ENCODE measurements around the gene KDELR3.

The KDELR3 gene

DNA sequence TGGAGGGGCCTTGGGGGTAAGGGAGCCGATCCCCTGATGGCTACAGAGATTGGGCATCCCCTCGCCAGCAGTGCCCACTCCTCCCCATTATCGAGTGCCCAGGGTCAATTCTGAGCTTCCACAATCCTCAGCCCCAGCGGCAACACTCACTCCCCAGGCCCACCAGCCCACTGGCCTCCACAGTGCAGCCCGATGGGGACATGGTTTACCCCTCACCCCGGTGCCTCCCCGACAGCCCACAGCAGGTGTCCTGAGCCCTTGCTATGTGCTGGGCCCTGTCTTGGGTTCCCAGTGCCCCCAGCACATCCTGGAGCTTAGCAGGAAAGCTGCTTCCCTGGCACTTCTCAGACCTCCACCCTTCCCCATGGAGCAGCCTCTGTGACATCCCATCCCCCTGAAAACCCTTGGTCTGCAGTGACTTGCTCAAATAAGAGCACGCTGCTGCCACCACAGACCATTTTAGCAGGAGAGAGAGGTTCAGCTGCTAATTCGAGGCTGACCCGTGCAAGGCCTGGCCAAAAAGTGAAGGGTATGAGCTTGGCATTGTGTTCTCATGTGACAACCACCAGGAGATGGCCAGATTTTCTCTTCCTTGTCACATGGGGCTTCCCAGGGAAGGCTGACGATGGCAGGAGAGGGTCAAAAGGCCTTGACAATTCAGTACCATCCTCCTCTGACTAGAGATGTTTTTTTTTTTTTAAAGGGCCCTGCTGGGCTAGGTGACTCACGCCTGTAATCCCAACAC is 36.5 kb upstream of the KDELR3 start:
- no peak for TF ChIP-seq POLR2AphosphoS5 (IDR thresholded peaks at IDR 0.05; ENCODE audit: low read depth, low read length)

DNA sequence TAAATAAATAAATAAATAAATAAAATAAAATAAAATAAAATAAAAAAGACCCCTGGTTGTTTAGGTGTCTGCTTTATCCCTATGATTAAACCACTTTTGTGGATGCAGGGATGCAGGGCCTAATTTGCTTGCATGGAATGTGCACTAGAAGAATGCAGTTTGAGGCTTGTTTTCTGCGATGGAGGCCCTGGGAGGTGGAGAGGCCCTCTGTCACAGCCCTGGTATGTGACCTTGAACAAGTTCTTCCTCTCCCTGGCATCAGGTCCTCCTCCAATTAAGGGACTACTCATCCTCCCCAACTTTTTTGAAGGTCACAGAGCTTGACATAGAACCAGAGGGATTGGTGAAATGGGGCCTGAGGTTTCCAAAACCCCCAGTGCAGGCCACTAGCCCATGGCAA is 35.6 kb upstream of the KDELR3 start:
- no peak for TF ChIP-seq POLR2AphosphoS5 (IDR thresholded peaks at IDR 0.05; ENCODE audit: low read depth, low read length)
- TF ChIP-seq FOXP2 (optimal IDR thresholded peaks at IDR 0.05; ENCODE audit: borderline replicate concordance, extremely low read depth, extremely low read length, insufficient read depth) = no peak

DNA sequence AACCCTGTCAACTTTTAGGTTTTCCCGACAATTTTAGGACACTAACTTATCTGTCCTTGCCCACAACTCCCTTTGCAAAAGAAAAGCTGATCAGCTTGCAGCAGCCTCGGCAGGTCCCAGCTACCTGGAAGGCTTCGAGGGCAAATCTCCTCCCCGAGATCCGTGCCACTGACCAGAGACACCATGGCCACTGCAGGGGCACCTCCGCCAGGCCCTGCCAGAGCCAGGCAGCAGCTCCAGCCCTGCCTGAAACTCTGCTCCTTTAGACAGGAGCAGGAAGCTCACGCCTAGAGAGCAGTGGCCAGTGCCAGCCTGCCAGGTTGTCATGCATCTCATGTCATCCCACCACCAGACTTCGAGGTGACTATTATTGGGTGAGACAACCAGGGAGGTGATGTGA is 34.0 kb upstream of the KDELR3 start:
- no peak for TF ChIP-seq POLR2AphosphoS5 (IDR thresholded peaks at IDR 0.05; ENCODE audit: low read depth, low read length)
- TF ChIP-seq FOXP2 (optimal IDR thresholded peaks at IDR 0.05; ENCODE audit: borderline replicate concordance, extremely low read depth, extremely low read length, insufficient read depth) = no peak

DNA sequence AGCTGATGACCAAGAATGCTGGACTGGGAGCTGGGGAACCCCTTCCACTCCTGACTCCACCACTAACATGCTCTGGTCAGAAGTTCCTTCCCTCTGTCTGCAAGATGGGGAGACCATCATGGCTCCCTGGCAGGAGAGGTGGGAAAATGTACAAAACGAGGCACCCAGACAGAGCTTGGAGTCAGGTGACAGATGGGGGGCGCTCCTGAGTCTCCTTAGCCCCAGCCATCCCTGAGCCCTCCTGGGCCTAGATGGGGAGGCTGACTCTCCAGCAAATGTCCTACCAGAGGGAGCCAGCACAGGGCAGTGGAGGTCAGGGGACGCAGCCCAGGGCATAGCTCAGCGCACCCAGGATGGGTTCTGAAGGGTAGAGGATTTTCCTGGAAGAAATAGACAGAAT is 32.9 kb upstream of the KDELR3 start:
- no peak for TF ChIP-seq SIN3A (IDR thresholded peaks at IDR 0.05; ENCODE audit: borderline replicate concordance, insufficient read depth, low read length)
- no peak for TF ChIP-seq TAF1 (IDR thresholded peaks at IDR 0.05; ENCODE audit: borderline replicate concordance, insufficient read depth, low read length)
- no peak for TF ChIP-seq POLR2AphosphoS5 (IDR thresholded peaks at IDR 0.05; ENCODE audit: low read depth, low read length)
- TF ChIP-seq FOXP2 (optimal IDR thresholded peaks at IDR 0.05; ENCODE audit: borderline replicate concordance, extremely low read depth, extremely low read length, insufficient read depth) = no peak
- TF ChIP-seq, protein P1, sequence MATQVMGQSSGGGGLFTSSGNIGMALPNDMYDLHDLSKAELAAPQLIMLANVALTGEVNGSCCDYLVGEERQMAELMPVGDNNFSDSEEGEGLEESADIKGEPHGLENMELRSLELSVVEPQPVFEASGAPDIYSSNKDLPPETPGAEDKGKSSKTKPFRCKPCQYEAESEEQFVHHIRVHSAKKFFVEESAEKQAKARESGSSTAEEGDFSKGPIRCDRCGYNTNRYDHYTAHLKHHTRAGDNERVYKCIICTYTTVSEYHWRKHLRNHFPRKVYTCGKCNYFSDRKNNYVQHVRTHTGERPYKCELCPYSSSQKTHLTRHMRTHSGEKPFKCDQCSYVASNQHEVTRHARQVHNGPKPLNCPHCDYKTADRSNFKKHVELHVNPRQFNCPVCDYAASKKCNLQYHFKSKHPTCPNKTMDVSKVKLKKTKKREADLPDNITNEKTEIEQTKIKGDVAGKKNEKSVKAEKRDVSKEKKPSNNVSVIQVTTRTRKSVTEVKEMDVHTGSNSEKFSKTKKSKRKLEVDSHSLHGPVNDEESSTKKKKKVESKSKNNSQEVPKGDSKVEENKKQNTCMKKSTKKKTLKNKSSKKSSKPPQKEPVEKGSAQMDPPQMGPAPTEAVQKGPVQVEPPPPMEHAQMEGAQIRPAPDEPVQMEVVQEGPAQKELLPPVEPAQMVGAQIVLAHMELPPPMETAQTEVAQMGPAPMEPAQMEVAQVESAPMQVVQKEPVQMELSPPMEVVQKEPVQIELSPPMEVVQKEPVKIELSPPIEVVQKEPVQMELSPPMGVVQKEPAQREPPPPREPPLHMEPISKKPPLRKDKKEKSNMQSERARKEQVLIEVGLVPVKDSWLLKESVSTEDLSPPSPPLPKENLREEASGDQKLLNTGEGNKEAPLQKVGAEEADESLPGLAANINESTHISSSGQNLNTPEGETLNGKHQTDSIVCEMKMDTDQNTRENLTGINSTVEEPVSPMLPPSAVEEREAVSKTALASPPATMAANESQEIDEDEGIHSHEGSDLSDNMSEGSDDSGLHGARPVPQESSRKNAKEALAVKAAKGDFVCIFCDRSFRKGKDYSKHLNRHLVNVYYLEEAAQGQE (IDR thresholded peaks at IDR 0.05; ENCODE audit: insufficient read depth in 1 of 2, low read depth in 2 of 2, low read length in 2 of 2) = no peak

DNA sequence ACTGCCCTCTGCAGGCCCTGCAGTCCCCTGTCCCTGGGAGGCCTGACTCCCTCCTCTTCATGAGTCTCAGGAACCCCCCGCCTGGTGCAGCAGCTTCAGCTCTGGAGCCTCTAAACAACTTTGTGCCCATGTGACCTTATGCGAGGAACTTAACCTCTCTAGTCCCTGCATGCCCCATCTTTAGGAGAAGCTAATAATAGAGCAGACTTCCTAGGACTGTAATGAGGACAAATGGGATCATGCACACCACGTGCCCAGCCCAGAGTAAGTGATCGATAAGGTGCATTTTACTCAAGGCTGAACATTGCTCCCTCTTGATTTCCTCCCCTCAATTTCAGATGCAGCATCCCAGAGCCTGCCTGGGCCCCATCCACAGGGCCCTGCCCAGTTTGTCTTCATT is 31.9 kb upstream of the KDELR3 start:
- no peak for TF ChIP-seq TAF1 (IDR thresholded peaks at IDR 0.05; ENCODE audit: borderline replicate concordance, insufficient read depth, low read length)
- TF ChIP-seq, protein P1 (IDR thresholded peaks at IDR 0.05; ENCODE audit: insufficient read depth in 1 of 2, low read depth in 2 of 2, low read length in 2 of 2) = no peak
- no peak for TF ChIP-seq FOXP2 (optimal IDR thresholded peaks at IDR 0.05; ENCODE audit: borderline replicate concordance, extremely low read depth, extremely low read length, insufficient read depth)
- no peak for TF ChIP-seq POLR2AphosphoS5 (IDR thresholded peaks at IDR 0.05; ENCODE audit: low read depth, low read length)
- no peak for TF ChIP-seq SIN3A (IDR thresholded peaks at IDR 0.05; ENCODE audit: borderline replicate concordance, insufficient read depth, low read length)

DNA sequence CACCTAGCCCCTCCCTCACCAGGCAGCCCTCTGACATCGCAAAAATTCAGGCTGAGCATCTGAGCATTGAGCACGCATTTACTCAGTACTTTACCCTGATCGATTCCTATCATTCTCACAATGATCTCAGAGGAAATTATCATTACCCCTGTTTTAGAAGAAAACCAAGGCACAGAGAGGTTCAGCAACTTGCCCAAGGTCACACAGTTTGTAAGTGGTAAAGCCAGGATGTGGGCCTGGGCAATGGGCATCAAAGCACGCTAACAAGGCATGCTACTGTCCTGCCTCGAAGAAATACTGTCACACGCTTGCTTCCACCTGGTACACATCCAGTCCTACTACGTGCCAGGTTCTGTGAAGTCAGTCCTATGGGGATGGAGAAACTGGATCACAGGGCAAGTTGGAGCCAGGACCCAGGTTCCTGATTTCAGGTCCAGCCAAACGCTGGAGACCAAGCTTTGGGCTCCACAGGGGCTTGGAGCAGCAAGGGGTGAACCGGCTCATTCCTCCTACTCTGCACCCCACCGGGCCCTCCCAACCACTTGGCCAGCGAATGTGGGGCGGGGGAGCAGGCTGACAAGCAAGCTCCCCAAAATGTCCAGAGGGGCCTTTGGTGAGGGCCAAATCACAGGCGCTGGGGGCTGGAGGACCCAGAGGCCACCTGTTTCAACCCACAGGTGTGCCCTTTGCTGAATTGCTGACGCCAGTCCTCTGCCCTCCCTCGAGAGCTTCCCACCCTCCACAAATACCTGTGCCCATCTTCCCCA is 31.1 kb upstream of the KDELR3 start:
- TF ChIP-seq POLR2AphosphoS5 (IDR thresholded peaks at IDR 0.05; ENCODE audit: low read depth, low read length) (no peak), FOXP2 (optimal IDR thresholded peaks at IDR 0.05; ENCODE audit: borderline replicate concordance, extremely low read depth, extremely low read length, insufficient read depth) (no peak), SIN3A (IDR thresholded peaks at IDR 0.05; ENCODE audit: borderline replicate concordance, insufficient read depth, low read length) (no peak), TAF1 (IDR thresholded peaks at IDR 0.05; ENCODE audit: borderline replicate concordance, insufficient read depth, low read length) (no peak)
- TF ChIP-seq, protein P1 (IDR thresholded peaks at IDR 0.05; ENCODE audit: insufficient read depth in 1 of 2, low read depth in 2 of 2, low read length in 2 of 2) = no peak
